Activated CD4-positive, alpha-beta T cell treated with anti-CD3 and anti-CD28 coated beads, Interleukin-2, Interleukin-6, amounts not matched to agents 100 ng/mL and 50 ng/mL, durations not matched to agents 16 hours and 8 hours (primary cell): ENCODE measurements around the gene NIBAN1.

ENCODE experiments used
- DNase-seq: peaks from one replicate; pipeline ENCODE4 v3.0.0-alpha.2; 2020

Gene NIBAN1

DNA sequence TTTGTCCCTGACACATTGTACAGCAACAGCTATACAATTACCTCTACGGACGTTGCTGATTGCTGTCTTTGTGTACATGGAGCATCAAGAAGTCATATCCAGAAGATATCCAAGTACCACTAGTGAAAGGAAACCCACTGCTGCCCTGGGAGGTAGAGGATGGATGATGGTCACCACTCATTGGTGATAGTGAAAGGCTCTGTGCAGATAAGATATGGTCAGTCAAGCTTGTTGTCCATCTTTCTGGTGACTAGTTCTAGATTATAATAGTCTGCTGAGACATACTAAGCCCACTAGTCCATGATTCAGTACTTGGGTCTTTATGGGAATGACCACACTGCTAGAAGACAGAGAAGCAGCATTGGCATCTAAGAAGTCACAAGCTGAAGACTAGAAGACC, 30.3 kb downstream of the NIBAN1 start:
- DNase-seq: no peak

DNA sequence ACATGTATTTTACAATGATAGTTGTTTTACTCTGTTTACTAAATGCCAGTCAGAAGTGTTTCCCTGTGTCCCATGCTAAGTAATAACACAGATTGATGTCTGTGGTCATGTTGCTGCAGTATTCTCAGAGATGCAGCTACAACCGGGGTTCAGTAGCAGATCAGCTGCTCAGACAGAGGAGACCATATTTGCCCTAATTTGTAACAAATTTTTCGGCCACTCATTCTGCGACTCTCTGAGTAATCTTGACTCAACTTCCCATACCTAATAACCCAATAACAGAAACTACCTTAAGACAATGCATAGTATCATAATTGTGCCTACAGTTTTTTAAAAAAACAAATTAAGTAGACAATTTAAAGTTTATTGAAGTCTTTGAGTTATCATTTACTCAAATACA, 32.6 kb downstream of the NIBAN1 start:
- DNase-seq: peak; percentile 76

DNA sequence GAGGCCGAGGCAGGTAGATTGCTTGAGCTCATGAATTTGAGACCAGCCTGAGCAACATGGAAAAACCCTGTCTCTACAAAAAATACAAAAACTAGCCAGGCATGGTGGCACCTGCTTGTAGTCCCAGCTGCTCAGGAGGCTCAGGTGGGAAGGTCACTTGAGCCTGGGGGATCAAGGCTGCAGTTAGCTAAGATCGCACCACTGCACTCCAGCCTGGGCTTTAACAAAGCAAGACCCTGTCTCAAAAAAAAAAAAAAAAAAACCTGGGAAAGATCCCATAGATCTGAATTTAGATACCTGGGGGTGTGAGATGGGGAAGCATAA, 32.9 kb downstream of the NIBAN1 start:
- no peak for DNase-seq

DNA sequence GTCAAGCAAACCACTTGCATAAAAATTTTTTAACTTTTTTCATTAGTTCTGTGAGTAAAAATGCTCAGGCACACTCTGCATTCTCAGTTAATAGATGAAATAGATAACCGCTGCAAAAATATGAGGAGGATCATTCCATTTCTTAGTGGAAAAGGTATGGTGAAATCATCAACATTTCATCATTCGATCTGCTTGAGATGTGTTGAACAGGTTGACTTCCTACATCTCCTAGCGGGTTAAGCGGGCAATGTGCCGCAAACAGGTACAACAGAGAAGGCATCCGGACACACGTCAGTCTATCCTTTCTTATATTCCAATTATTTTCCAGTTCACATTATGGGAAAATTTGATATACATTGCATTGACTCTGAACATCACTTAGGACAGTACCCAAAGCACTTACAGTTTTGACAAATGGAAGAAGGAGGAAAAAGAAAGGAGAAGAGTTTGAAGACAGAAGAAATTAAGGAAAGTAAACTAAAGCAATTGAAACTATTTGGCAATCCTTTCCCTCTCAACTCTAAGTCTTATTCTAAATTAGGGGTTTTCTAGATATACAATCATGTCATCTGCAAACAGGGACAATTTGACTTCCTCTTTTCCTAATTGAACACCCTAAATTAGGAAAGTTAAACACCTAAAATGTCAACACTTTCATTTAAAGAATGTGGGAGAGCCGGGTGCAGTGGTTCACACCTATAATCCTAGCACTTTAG, 33.5 kb downstream of the NIBAN1 start:
- no peak for DNase-seq

DNA sequence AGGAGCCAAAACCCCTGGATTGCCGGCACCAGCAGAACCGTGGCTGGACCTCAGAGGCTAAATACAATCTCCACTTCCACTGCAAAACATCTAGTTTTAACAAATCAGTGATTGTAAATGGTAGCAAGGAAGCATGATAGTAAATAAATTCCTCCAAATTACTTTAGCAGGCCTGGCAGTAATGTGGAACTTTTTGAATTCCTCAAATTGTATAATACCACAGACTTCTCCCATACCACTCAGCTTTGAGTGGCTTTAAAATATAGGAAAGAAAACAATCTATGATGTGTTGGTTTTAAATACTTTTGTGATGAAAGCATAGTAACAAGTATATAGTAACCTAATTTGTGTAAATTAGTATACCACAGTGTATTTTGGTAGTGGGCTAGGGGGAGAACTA, 34.1 kb downstream of the NIBAN1 start:
- no peak for DNase-seq

DNA sequence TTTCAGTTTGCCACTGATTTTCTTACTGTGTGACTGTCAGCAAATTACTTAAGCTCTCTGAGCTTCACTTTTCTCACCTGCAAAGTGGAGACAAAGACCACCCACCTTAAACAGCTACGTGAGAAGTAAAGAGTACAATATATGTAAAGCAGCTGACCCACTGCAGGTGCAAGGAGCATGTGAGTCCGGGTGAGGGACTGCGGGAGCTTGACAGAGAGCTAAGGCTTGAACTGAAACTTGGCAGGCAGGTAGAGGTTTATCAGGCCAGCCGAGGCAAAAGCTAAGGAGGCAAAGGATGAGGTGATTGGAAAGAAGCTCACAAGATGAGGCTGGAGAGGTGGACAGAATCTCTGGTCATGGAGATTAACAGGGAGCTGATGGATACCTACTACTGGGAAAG, 36.6 kb downstream of the NIBAN1 start:
- DNase-seq: no peak

DNA sequence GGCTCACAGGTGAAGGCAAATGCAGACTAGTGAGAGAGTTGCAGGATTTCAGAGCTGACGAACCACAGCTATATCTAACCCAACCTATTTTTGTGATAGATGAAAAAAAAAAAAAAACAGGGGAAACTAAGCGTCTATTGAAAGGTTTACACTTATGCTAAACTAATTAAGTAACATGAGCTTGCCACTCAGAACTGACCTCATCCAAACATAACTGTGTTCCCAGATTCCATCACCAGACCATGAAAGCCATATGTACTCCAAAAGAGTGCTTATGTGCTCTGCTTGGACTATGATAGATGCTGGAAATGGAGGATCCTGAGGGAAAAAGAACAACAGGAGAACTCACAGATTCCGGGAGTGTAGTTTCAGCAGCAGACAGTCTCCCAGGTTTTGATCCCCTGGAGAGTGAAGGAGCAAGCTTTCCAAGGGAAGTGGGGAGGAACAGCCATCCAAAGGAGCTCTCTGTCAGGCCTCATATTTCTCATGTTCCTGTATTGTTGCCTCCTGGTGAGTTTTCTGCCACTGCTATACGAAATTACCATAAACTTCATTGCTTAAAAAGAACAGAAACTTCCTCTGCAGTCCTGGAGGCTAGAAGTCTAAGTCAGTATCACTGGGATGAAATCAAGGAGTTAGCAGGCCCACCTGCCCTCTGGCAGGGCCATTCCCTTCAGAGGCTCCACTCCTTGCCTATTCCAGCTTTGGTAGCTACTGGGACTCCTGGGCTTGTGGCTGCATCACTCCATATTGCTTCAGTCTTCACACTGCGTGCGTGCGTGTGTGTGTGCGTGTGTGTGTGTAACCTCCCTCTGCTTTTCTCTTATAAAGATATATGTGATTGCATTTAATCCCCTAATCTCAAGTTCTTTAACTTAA, 38.1 kb downstream of the NIBAN1 start:
- DNase-seq: no peak

DNA sequence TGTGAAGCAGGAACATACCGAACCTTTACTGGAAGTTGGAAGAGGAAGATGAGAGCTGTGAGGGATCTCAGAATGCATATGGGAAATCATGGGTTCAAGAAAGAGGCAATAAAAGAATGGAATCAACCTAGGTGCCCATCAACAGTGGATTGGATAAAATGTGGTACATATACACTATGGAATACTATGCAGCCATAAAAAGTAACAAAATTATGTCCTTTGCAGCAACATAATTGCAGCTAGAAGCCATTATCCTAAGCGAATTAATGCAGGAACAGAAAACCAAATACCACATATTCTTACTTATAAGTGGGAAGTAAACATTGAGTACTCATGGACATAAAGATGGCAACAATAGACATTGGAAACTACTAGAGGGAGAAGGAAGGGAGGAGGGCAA, 40.4 kb downstream of the NIBAN1 start:
- no peak for DNase-seq

DNA sequence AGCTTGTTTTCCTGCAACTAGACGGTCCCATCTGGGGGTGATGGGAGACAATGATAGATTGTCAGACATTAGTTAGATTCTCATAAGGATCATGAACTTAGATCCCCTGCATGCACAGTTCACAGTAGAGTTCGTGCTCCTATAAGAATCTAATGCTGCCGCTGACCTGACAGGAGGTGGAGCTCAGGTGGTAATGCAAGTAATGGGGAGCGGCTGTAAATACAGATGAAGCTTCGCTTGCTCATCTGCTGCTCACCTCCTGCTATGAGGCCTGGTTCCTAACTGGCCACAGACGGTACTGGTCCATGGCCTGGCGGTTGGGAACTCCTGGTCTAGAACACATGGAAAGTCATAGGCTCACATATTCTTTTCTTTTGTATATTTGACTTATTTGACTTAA, 42.0 kb downstream of the NIBAN1 start:
- no peak for DNase-seq

DNA sequence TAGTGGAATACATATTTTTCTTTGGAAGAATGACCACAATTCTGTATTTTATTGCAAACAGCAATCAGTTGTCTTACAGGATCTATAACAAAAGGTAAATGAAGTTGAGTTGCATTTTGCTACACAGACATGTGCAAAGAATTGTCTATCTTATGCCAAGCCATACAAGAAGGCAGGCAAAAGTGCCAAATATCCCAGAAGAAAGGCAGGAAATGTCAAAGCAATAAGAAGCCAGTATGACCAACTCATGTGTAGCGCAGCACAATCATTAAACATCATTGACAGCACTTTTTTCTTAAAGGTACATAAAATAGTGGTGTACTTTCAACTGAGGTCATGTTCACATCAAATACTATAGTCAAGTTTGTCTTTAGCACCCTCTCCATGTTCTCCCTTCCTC, 42.7 kb downstream of the NIBAN1 start:
- DNase-seq: no peak

DNA sequence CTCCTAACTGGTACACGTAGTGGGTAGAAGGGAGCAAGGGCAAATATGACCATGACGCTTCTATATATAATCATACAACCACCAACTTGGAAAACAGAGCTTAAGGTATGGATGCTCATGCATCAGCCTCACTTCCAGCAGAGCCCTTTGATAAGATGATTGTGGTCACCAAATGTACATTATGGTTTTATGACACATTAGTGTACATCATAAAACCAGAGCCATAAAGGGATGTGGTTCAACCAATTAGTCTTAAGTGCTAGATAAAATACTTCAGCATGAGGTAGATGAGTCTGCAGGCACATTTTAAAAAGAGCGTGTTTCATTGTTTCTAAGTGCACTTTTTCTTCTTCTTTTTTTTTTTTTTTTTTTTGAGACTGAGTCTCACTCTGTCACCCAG, 43.7 kb downstream of the NIBAN1 start:
- DNase-seq: peak; percentile 24

DNA sequence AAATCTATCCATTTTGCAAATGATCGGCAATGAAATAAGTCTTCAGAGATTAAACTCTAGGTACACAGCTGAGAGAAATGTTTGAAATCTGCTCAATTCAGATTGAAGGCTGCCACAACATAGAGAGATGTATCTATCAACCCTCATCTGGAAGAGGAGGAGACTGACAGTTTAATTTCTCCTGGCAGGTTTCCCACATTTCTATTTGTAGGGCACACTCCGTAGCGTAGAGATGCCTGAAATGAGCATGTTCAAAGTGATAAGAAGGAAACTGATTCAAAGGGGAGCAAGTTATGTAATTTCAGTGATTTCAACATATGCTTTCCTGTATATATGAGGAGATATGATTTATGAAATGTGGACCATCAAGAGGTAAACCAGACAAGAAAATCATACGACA, 44.1 kb downstream of the NIBAN1 start:
- DNase-seq: no peak

DNA sequence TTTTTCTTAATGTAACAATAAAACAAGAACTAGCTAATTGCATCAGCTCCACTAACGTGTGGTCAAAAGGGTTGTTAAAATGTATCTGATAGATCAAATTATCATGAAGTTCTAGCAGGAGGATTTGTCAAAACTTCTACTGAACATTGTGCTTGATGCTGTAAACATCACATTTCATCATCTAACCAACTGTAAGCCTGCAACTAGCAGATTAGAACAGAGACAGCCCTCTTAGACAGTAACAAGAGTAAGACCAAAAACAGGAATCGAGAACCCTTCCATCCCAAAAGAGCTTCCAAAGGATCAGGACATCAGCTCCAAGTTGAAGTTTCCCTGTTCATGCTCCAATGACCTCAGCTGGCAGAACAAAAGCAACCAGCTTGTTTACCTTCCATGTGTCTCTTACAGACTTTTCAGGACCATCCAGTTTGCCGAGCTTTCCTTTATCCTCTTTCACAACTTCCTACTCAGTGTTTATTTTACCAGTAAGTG, 44.6 kb downstream of the NIBAN1 start:
- DNase-seq: no peak

DNA sequence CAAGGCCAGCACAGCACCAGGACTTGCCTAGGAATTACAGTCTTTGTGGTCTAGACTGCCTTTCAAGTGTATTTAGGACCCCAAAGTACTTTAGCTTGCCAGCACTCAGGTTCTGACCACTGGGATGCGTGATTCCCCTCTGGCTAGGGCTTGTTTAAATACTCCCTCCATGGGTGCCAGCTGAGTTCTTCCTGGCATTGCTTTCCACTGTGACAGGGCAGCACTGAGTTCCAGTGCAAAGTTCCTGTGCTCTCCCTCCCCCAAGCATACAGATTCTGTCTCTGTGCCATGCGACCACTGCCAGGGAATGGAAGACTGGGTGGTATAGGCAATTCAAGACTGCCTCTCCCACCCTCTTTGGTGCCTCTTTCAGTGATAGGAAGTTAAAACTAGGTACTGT, 45.9 kb downstream of the NIBAN1 start:
- DNase-seq: no peak
